K562 (cell line): ENCODE data around the gene SCN4B. TPM values are rescaled to one million over a fixed set of nuclear protein-coding genes. Genes with fewer than 3 reads are reported as not detected.
A peak's percentile ranks its signal among the peaks of the same experiment; 100 is the strongest.

Experiments used
- ATAC-seq: fragments of 200-7000 bp; cut with Tn5 transposase; 3 replicates; pipeline ENCODE4 v1.9.1; 2020; ENCODE audit warnings: moderate library complexity
- BruUV-seq: library from RNA; stranded (reverse); fragments of 400-500 nt; replicated peaks from 2 replicates; lab custom pipeline; 2021; lab: Mats Ljungman, UMichigan
- CTCF ChIA-PET: fragments of 300-600 bp; formaldehyde crosslinking; extraction: SDS; loops from one replicate; lab custom pipeline; 2021; ENCODE audit warnings: low intra/inter-chr PET ratio; lab: Yijun Ruan, JAX
- POLR2A ChIA-PET: fragments of 300-600, 350-650 bp; sonication (Branson Sonifier 250); formaldehyde crosslinking; extraction: SDS; loops from one replicate; lab custom pipeline; 2021; ENCODE audit warnings: antibody characterized with exemption, inconsistent platforms; lab: Yijun Ruan, JAX
- DNase-seq, 4 experiments: peaks; one replicate each; pipeline versions ENCODE4 v3.0.0 to v3.0.0-alpha.2; 2011 to 2018; ENCODE audit warnings: low spot score in 3 of 4, mixed read lengths in 3 of 4; ENCODE audit errors: extremely low read depth in 1 of 4
- FAIRE-seq: peaks from 2 replicates; lab custom pipeline; 2011; peaks lifted over from hg19 to GRCh38; lab: Jason Lieb, UNC
- H2AFZ ChIP-seq: 2 replicates; pipeline ENCODE4 v1.6.0; 2011; ENCODE audit warnings: low read depth, low read length, control low read depth, inconsistent platforms
- H3K27ac ChIP-seq: fragments of 200-600 bp; 3 replicates; pipeline ENCODE4 v1.8.0; 2011; ENCODE audit warnings: low read depth, mild to moderate bottlenecking, control low read depth, inconsistent platforms, low read length, moderate library complexity, mixed read lengths; ENCODE audit errors: extremely low read depth
- H3K27me3 ChIP-seq, 2 experiments: fragments of 300-600 bp in 1 of 2; 2 replicates in 1 of 2; 3 replicates in 1 of 2; pipeline versions ENCODE4 v1.6.0 to v1.8.0; 2011; ENCODE audit warnings: inconsistent platforms in 2 of 2, low read length in 2 of 2, mild to moderate bottlenecking in 1 of 2, mixed read lengths in 1 of 2, moderate library complexity in 1 of 2; ENCODE audit not compliant: control insufficient read depth in 2 of 2, insufficient read depth in 2 of 2
- H3K36me3 ChIP-seq: fragments of 300-600 bp; 3 replicates; pipeline ENCODE4 v1.8.0; 2011; ENCODE audit warnings: mild to moderate bottlenecking, low read length, inconsistent platforms; ENCODE audit not compliant: control insufficient read depth, insufficient read depth
- H3K4me1 ChIP-seq, 2 experiments: fragments of 200-600 bp in 1 of 2; replicated peaks in 1 of 2; 2 replicates in 1 of 2; 3 replicates in 1 of 2; pipeline versions ENCODE4 v1.5.1 to v1.8.0; 2011; ENCODE audit warnings: inconsistent platforms in 2 of 2, low read length in 2 of 2, mild to moderate bottlenecking in 1 of 2, mixed read lengths in 1 of 2, moderate library complexity in 1 of 2; ENCODE audit not compliant: control insufficient read depth in 2 of 2, insufficient read depth in 2 of 2
- H3K4me2 ChIP-seq: 2 replicates; pipeline ENCODE4 v1.6.1; 2011; ENCODE audit warnings: low read length, control low read depth, inconsistent platforms, mixed read lengths; ENCODE audit not compliant: insufficient read depth
- H3K4me3 ChIP-seq: fragments of 200-600 bp; sonication (generic), shearing (Covaris generic); 2 replicates; pipeline ENCODE4 v1.5.1; 2016; ENCODE audit warnings: control low read depth, inconsistent platforms
- H3K79me2 ChIP-seq: fragments of 200-600 bp; 3 replicates; pipeline ENCODE4 v1.8.0; 2011; ENCODE audit warnings: low read length, inconsistent platforms; ENCODE audit not compliant: control insufficient read depth, insufficient read depth
- H3K9ac ChIP-seq, 2 experiments: 2 replicates each; pipeline versions ENCODE4 v1.6.0 to v1.6.1; 2011; ENCODE audit warnings: low read depth in 2 of 2, low read length in 2 of 2, control low read depth in 1 of 2, inconsistent platforms in 1 of 2, mild to moderate bottlenecking in 1 of 2, mixed read lengths in 1 of 2; ENCODE audit not compliant: insufficient read depth in 1 of 2
- H3K9me1 ChIP-seq: one replicate; pipeline ENCODE4 v1.6.0; 2011; ENCODE audit warnings: inconsistent platforms, mild to moderate bottlenecking, low read length, moderate library complexity; ENCODE audit not compliant: control insufficient read depth, insufficient read depth
- H3K9me3 ChIP-seq: replicated peaks from 2 replicates; pipeline ENCODE4 v1.5.1; 2011; ENCODE audit warnings: low read depth, low read length, inconsistent platforms; ENCODE audit not compliant: control insufficient read depth, insufficient read depth
- H4K20me1 ChIP-seq: replicated peaks from 2 replicates; pipeline ENCODE4 v1.6.1; 2011; ENCODE audit warnings: low read length, inconsistent platforms, mixed read lengths; ENCODE audit not compliant: control insufficient read depth, insufficient read depth
- SPI1 ChIP-seq: IDR thresholded peaks from 2 replicates; pipeline ENCODE4 v1.6.1; 2011; ENCODE audit warnings: low read depth, low read length, control low read depth, borderline replicate concordance
- WGBS: fragments of 100-300 bp; shearing (Covaris generic); methylation state at CpG from one replicate; pipeline ENCODE4 v1.1.6; 2016; ENCODE audit warnings: low coverage, mixed read lengths; ENCODE audit not compliant: insufficient coverage; ENCODE audit errors: missing lambda C conversion rate; 5-methylcytosine and 5-hydroxymethylcytosine counted together
- in situ Hi-C: fragments of 300-500 bp; cut with MboI; formaldehyde crosslinking; loops from 4 replicates; pipeline ENCODE4 v1.15.0; 2018; ENCODE audit warnings: inconsistent platforms, mixed read lengths
- intact Hi-C: fragments of 100-400 bp; cut with micrococcal nuclease; formaldehyde crosslinking; loops from 2 replicates; pipeline ENCODE4 v1.14.2; 2022
- polyA plus RNA-seq, 8 experiments: library from polyadenylated mRNA; depleted of rRNA in 4 of 8; stranded (reverse) in 5 of 8; unstranded in 3 of 8; fragments of >200 nt; fragmentation: Nextera tagmentation in 2 of 8; fragmentation: Illumina TruSeq in 1 of 8; extraction: Ambion mirVana in 2 of 8; extraction: Trizol in 1 of 8; gene quantifications; 2 replicates each; pipeline versions ENCODE4 v1.2.1 to v1.2.3, GENCODE V29; 2011 to 2014; ENCODE audit warnings: inconsistent platforms in 1 of 8, missing spikeins in 1 of 8
- total RNA-seq, 7 experiments: library from RNA; depleted of rRNA in 6 of 7; stranded (reverse); fragments of >200 nt in 6 of 7; fragmentation: Illumina TruSeq in 2 of 7; extraction: Trizol in 2 of 7; gene quantifications; 2 replicates each; pipeline versions ENCODE4 v1.2.1 to v1.2.3, GENCODE V29; 2011 to 2021; ENCODE audit warnings: low replicate concordance in 1 of 7
- TF ChIP-seq, protein P1 (sequence below): fragments of 450-650 bp; conservative IDR thresholded peaks from 2 replicates; pipeline ENCODE4 v1.6.1; 2016; ENCODE audit warnings: missing genetic modification characterization, low read depth, mild to moderate bottlenecking, control low read depth, missing compliant biosample characterization

The SCN4B gene
- total and polyA plus RNA-seq, 9 of the 15 experiments (the other 6 are each of a cell fraction or from before 2014, with no cell fraction given) = 0.03 TPM; not detected in 8

DNA sequence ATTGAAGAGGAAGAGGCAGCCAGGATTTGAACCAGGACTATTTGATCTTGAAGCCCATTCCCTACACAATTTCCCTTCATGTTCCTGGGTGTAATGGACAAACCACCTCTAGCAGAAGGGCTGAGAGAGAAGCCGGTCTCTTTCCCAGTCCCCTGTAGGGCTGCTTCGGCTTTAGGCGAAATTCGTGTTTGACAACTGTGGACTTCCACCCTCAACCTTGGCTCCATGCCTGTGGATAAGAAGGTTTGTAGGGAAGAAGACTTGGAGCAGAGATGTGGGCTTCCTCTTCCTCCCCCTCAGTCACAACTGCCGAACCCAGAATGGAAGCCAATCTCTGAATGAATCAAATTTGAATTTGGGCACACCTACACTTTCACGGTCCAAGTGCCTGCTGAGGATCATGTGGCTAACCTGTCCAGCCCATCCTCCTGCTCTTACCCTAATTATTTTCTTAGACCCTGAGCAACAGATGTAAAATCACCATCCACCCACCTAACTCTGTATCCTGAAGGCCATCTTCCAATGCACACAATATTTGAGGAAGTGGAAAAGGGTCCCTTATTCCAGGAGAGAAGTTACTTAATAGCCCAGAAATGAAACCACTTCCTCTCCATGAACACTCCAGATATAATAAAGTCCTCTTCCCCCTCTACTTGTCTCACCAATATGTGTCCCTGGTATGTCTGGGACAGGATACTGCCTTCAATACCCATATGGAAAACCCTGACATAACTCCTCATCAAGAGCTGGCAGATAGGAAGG, 33.9 kb upstream of the SCN4B start:
- H3K27ac ChIP-seq = no peak overlapping the region
- no peaks in the 10 kb centered on the region for H3K9me1 ChIP-seq
- intact Hi-C loops = no loop called here
- H3K4me1 ChIP-seq = no peaks in the 10 kb centered on the region
- no peaks in the 10 kb centered on the region for H3K9me3 ChIP-seq
- H3K4me3 ChIP-seq = no peak overlapping the region
- POLR2A ChIA-PET = no interaction called here
- no peak overlapping the region for H2AFZ ChIP-seq
- DNase-seq (no peak), FAIRE-seq (no peak), ATAC-seq (no peak)
- no peak overlapping the region for H3K4me2 ChIP-seq
- no peaks in the 10 kb centered on the region for H3K36me3 ChIP-seq
- TF ChIP-seq, protein P1, sequence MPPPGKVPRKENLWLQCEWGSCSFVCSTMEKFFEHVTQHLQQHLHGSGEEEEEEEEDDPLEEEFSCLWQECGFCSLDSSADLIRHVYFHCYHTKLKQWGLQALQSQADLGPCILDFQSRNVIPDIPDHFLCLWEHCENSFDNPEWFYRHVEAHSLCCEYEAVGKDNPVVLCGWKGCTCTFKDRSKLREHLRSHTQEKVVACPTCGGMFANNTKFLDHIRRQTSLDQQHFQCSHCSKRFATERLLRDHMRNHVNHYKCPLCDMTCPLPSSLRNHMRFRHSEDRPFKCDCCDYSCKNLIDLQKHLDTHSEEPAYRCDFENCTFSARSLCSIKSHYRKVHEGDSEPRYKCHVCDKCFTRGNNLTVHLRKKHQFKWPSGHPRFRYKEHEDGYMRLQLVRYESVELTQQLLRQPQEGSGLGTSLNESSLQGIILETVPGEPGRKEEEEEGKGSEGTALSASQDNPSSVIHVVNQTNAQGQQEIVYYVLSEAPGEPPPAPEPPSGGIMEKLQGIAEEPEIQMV = no peak
- TF ChIP-seq SPI1 = peak; percentile 67; the same call in 1 of the 2 replicates
- in situ Hi-C loops = no loop called here
- CTCF ChIA-PET = no interaction called here
- H3K79me2 ChIP-seq = no peaks in the 10 kb centered on the region
- H4K20me1 ChIP-seq = no peaks in the 10 kb centered on the region
- BruUV-seq = no TSS peak
- WGBS = 7% methylated on average over 6 of the region's 6 CpGs
- no peak overlapping the region for H3K9ac ChIP-seq
- peaks cover 30 to 35% of the 10 kb centered on the region in 2 experiments for H3K27me3 ChIP-seq
